EH (cell line): ENCODE results near the gene SLC1A7.

Source experiments
- DNase-seq: peaks from one replicate; pipeline ENCODE4 v3.0.0-alpha.2; 2015; ENCODE audit warnings: low read depth

Gene SLC1A7

DNA sequence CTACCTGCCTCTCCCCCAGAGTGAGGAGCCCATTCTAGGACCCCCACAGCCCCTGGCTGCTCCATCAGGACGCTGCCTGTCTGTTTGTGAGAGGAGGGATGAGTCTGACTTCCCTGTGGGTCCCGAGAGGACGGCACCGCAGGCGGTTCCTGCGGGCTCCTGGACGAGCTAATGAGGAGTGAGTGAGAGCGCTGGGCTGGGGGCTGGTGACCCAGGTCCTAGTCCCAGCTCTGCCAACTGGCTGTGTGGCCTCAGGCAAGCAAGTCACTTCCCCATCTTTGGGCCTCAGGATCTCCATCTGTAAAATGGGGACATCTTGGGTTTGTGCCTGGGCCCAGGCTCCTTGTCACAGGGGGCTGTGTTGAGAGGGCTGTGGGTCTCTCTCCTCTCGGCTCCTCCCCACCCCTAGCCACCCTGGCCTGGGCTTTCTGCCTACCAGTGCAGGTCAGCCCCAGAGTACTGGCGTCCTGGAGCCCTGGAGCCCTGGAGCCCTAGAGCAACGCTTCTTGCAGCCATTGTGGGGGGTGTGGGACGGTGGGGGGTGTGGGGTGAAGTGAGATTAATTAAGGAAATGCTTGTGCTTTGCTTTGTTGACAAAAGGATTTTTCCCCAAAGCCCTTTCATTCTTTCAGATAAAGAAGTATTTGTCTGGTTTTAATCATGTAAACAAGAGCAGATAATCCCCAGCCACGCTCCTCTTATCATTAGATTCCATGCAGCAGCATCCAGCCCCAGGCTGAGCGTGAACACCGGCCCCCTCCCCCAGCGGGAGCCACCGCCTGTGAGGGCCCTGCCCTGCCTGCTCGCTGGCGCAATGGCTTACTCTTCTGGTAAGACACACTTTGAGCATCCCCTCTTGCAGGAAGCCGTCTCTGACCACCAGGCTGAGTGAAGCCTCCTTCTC, 26.8 kb downstream of the SLC1A7 start:
- peak; percentile 94 for DNase-seq

DNA sequence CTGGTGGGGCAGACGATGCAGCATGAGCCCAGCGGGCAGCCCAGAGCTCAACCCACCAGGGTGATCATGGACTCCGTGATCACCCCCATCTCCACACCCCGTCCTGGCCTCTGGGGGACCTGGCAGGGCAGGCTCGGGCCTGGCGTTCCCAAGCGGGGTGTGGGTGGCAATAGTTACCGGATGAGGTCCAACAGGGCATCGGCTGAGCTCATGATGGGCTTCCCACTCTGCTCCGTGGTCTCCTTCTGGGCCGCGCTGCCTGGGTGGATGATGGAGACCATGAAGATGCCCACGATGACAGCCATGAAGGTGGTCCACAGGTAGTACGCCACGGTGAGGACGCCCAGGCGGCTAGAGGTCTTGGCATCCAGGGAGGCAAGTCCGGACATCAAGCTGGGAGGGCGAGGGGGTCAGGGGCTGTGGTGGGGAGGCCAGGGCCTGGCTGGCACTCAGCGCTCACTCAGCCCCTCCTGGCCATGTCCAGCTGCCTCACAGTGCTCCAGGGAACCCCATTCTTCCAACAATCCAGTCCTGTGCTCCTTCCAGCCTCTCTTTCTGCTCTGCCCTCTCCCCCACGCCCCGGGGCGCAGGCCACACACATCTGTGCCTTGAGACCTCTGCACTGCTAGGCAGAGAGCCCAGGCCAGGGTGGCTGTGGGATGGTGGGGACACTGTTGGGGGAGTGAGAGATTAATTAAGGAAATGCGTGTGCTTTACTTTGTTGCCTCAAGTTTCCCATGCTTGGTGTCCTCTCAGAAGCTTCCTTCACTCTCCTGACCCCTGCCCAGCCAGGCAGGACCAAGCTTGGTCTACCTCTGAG, 27.6 kb downstream of the SLC1A7 start:
- peak; percentile 51 for DNase-seq

DNA sequence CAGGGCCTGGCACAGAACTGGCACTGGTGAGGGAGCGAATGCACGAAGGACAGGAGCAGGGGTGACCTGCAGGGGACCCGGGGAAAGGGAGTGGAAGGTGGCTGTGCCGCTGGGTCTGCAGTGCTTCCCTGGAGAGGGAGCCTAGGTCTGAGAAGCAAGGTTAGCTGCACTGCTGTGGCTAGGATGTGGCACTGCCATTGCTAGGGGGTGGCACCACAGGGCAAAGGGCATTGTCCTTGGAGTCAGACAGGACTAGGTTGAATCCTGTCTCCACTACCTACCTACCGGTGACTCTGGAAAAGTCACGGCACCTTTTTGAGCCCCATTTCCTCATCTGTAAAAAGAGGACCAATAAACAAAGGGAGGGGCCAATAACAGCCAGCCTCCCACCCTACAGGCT, 28.3 kb downstream of the SLC1A7 start:
- no peak for DNase-seq

DNA sequence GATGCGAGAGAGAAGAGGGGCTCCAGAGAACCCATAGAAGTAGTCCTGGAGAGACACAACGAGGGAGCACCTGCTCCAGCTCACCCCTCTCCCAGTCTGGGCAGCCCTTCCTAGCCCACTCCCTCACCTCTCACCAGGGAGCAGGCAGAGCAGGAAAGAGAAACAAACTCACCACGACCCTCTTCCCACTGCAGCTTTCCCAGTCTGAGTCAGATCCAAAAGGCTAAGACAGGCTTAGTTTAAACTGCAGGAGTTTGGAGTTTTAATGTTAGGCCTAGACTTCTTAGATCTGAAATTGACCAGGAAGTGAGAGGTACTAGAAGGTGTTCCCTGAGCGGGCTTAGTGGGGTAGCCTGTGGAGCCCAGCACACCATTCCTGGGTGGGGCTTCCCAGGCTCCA, 29.6 kb downstream of the SLC1A7 start:
- DNase-seq = no peak

DNA sequence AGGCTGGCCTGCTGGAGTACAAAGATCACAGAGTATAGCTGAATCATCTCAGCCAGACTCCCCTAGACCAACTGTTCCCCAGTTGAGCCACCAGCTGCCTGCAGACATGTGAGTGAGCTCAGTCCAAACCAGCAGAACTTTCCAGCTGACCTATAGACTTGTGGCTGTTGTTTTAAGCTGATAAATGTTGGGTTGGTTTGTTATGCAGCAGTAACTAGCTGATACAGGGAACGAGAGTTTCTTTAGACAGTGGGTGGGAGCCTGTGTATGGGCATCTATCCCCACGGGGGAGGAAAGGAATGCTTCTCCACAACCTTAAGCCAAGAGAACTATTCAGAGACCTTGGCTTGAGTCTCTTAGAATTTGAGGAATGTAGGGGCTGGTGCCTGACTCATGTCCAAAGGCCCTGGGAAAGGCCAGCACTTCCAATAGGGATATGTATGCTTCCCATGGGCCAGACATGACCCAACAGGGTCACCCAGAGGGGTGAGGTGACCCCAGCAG, 30.1 kb downstream of the SLC1A7 start:
- DNase-seq = peak; percentile 98

DNA sequence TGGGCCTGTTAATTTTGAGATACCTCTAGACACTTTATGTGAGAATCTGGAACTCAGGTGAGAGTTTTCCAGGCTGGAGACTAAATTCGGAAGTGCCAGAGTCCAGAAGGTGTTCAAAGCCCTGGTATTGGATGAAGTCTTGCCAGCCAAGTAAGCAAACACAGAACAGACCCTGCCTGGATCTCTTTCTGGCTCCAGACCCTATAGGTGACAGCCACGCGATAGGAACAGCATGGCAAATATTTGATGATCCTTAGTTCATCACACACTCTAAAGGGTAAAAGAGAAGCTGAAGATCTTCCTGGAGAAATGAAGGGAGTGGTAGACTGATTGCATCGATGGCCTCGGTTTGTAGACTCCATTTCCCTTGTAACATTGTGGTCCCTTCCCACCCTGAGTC, 30.7 kb downstream of the SLC1A7 start:
- DNase-seq = no peak

DNA sequence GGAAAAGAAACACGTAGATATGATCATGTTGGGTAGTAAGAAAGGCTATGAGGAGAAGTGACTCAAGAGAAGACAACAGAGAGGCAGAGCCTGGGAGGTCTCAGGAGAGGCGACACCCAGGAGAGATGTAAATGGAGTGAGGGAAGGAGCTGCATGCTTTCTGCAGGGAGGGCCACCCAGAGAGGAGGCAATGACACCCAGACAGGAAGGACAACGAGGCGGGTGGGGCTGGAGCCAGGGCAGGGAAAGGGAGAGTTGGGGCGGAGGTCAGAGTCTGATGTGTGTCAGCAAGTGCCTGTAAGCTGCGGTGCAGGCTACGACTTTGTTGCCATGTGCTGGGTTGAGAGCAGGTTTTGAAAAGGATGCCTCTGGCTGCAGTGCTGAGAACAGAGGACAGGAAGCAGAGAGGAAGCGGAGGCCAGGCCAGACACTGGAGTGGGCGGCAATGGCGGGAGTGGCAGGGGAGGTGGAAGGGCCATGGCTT, 31.3 kb downstream of the SLC1A7 start:
- peak; percentile 93 for DNase-seq

DNA sequence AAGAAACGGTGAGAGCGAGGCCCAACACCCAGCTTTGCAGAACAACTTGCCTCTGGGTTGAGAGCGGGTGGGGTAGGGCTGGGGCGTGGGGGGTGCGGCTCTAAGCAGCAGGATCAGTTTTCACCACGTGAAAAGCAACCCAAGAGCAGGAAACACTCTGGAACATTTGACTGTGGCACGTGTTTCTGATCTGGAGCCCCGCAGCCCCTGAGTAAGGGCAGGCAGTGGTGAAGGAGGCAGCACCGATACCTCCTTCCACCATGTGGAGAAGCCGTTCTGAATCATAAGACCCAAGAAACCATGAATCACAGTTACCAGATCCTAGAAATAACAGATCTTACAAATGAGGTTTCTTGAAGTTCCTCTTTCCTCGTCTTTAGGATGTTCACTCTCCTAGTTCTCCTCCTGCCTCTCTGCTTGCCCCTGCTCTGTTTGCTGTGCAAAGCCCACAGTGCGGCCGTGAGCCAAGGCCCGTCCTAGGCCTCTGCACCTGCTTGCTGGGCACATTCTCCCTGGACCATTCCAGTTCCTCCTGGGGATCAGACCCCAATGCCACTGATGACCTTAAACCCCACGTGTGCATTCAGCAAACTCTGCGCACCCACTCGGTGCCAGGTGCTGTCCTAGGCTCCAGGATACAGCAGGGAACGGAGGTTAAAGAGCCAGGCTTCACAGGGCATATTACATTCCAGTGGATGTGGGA, 31.9 kb downstream of the SLC1A7 start:
- DNase-seq = peak; percentile 95

DNA sequence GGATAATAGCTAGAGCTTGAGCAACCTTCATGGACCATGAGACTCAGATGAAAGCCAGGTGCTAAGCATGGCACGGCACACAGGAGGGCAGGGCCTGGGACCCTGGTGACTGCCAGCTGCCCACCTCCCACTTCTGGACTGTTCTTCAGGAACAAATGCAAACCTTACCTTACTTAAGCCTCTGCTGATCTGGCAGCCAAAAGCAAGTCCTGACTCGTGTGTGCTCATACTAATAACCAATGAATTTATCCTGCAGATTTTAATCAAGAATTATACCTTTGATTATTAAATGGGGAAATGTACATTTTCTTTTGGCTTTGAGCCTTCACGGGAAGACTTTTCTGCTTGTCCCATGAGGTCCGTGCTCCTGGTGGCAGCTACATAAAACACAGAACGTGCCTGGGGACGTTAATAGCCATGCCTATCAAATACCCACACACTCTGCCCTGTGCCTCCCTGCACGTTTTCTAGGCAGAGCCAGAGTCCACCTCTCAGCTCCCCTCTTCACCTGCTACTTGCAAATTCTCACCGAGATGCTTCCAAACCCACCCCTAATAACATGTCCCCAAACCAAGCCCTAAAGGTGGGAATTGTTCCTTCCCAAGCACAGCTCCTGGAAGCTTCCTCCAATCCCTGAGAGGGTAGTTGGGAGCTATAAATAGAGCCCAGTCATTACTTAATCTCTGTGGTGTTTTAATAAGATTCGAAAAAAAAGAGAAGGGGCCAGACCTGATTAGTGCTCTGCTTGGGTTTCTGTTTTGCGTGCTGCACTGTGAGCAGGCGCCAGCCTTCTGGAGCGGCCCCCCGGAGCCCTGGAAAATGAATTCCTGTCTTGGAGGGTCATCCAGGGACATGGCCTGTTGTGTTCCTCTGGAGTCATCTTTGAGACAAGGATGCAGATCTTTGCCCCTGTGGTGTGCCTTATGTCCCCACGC, 33.5 kb downstream of the SLC1A7 start:
- DNase-seq = peak; percentile 97

DNA sequence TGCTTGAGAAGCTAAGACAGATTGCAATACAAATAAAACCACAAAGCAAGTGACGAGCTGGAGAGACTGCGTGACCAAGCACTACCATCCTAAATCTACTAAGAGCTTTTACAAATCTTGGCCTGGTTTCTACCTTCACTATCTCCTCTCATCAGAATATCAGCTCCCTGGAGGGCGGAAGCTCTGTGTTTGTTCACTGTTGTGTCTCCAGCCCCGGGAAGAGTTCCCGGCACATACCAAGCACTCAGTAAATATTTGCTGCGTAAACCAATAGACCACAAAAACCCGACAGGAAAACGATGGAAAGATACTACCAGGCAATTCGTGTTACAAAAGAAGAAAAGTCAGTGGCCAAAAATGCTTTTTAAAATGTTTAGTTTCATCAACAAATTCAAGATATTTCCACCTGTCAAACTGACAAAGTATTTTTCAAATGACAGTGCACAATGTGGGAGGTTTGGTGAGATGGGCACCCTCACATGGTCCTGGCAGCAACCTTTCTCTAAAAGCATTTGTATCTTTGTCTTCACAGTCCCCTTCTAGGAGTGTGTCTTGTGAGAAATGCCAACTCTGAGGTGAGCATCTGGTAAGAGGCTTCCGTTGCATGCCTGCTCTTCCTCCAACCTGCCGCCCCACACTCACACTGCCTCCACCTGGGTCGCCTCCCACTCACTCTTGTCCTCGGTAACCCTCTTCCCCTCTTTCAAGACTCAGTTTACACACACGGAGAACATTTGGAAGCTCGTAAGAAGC, 34.7 kb downstream of the SLC1A7 start:
- DNase-seq = peak; percentile 100

DNA sequence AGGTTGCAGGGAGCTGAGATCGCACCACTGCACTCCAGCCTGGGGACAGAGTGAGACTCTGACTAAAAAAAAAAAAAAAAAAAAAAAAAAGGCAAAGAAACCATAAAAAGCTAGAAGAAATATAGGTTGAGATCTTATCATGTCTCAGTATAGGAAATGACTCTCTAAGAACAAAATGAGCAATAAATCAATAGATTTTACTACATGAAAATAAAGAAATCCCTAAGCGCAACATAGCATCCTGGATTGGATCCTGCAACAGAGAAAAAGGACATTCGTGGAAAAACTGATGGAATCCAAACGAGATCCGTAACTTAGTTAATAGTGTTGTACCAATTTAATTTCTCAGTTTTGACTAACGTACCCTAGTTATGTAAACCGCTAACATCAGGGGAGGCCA, 35.3 kb downstream of the SLC1A7 start:
- DNase-seq = no peak

DNA sequence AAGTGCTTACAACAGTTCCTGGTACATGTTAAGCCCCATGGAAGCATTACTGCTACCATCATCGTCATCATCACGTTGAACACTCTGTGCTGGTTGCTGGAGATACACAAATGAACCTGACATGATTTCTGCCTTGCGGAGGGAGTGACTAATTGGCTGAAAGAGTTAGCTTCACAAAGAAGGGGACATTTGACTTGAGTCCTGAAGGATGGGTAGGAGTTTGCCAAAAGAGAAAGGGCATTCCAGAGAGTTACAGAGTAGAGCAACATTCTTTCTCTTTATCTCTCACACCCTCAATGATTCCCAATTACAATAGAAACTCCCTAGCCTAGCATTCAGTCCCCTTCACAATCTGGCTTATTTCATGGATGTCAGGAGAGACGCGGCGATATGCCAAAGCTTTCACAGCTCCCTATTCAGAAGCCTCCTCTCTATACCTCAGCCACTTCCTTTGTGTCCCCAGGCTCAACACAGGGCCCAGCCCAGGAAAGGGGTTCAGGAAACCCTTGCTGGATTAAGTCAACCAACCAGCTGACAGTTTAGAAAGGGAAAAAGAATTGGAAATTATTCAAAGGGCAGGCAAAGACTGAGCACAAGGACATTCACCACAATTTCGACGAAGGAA, 38.0 kb downstream of the SLC1A7 start:
- no peak for DNase-seq

DNA sequence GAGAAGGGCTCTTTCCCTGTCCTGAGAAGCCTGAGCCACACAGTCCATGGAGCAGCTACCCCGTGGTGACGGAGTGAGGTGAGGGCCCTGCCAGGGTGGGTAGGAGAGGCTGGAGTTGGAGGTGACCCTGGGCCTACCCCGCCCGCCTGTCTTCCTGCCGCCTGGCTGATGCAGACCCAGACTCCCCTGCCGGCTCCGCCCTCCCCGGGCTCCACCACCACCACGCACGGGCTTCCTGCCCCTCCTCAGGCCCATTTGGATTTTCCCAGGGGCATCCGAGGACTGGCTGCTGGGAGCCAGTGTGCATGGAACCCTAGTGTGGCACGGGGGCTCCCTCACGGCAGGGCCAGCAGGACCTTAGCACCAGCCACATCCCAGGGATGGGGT, 47.9 kb downstream of the SLC1A7 start:
- DNase-seq = no peak

DNA sequence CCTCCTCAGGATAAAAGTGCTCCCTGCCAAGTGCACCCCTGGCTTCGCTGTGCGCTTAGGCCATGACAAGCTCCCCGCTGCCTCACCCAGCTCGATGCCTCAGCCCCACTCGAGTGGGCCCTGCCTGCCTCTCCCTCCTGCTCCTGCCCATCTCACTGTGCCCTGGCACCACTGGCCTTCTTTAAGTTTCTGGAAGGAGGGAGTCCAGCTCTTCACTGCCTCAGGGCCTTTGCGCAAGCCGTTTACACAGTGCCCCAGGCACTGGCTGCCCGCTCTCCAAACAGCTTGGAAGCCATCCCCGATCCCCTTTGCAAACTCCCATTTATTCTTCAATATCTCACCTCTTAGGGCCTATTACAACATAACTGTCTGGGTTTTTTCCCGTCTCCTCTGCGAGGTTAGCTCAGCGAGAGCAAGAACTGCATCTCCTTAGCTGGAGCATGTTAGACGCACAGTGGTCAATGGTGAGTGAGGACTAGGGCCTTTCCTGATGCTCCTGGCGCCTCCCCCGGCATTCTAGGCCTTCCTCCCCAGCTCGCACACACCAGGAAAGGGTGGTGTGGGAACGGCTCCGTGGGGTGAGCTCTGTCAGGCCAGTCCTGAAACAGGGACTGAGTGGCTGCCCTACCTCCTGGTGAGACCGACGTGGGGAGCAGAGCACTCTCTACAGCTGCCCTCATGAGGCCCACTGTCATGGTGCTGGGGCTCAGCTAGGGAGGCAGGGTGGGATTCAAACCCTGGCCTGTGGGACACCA, 48.5 kb downstream of the SLC1A7 start:
- no peak for DNase-seq

DNA sequence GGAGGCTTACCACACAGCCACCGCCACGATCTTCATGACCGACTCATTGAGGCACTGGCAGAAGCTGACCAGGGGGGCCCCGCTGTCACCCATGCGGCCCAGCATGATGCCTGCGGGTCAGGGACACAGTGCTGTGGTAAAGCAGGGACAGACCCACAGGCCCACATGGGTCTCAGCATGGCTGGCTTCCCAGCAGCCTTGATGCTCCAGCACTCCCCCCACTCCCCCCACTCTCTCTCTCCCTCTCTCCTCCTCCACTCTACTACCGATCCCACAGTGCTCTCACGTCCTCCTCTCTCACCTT, 49.0 kb downstream of the SLC1A7 start:
- no peak for DNase-seq

DNA sequence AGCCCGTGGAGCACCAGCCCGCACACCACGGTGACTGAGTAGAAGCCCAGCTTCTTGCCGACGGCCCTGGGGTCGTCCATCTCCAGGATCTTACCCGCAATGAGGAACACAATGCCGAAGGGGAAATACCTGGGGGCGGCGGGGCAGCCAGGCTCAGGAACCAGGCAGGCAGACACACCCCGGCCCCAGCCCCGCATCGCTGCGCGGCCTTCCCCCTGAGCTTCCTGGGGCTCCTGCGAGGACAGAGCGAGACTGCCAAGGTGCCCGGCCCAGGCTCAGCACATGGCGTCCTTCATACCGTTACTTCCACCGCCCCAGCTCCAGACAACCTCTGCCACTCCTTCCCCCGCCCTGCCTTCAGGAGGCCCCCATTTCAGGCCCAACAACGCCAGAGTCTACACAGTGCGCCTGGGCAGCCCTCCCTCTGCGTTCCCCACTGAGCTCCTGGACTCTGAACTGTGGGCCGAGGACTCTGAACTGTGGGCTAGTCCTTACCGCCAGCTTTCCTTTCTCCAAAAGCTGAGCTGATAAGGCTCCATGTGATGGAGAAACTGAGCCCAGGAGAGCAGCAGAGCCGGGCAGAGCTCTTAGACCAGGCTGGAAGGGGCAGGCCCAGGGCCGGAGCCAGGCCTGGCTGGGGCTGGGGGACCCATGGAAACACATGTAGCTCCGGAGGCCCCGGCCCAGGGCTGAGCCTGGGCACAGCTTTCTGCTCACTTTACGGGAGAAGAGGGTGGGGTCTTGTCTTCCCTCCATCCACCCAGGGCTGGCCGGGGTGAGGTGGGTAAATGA, 49.6 kb downstream of the SLC1A7 start:
- no peak for DNase-seq

DNA sequence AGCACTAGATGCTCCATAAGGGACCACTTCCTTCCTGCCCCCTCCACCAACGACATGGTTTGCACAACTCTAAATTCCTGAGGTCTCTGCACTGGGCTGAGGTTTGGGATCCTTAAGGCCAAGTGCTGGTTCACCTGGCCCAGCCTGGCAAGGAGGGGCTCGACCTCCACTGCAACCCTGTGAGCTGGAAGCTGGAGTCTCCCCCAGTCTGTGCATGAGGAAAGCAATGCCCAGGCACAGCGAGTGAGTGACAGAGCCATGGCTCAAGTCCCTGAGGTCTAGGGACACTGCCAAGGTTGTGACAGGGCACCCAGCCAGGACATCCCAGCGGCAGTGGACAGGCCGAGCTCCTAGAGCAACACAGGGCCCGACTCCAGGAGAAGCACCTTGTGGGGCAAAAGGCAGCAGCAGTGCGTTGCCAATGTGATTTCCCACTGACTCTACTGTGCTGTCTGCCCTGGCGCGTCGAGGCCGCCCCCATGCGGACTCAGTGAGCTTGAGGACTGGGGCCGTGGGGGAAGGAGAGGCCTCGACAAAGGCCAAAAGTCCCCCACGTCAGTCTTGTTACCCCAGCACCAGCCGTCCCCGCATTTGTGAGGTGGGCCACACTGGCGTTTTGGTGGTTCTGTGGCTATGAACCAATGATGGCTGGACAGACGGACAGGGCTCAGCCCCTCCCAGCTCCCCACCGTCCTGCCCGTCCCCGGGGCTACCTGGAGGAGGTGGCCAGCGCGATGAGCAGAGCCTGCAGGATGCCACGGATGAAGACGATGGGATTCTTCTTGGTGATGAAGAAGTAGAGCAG, 50.4 kb downstream of the SLC1A7 start:
- DNase-seq = peak; percentile 63
